OCI-LY1 (cell line): Measurements from ENCODE around the gene MACROD2.

ENCODE experiments used
- H2AFZ ChIP-seq: fragments of 200-600 bp; sonication (generic), shearing (Covaris generic); 2 replicates; pipeline ENCODE4 v1.6.0; 2014; ENCODE audit warnings: antibody characterized with exemption, mild to moderate bottlenecking, low read length
- H3F3A ChIP-seq: fragments of 200-600 bp; sonication (generic), shearing (Covaris generic); 2 replicates; pipeline ENCODE4 v1.6.0; 2014; ENCODE audit warnings: mild to moderate bottlenecking, antibody characterized with exemption, low read length, moderate library complexity; ENCODE audit not compliant: insufficient read depth
- H3K27ac ChIP-seq: fragments of 200-600 bp; sonication (generic); 2 replicates; pipeline ENCODE4 v1.5.1; 2014; ENCODE audit warnings: low read length, mixed run types, mild to moderate bottlenecking, low read depth; ENCODE audit not compliant: poor library complexity, severe bottlenecking
- H3K27me3 ChIP-seq: fragments of 200-600 bp; sonication (generic); 2 replicates; pipeline ENCODE4 v1.6.0; 2014; ENCODE audit warnings: antibody characterized with exemption, mild to moderate bottlenecking, low read length, moderate library complexity; ENCODE audit not compliant: insufficient read depth
- H3K36me3 ChIP-seq: fragments of 200-600 bp; sonication (generic); 2 replicates; pipeline ENCODE4 v1.6.1; 2014; ENCODE audit warnings: mild to moderate bottlenecking, antibody characterized with exemption, low read length, moderate library complexity, mixed read lengths; ENCODE audit not compliant: insufficient read depth
- H3K4me1 ChIP-seq: fragments of 200-600 bp; sonication (generic); 2 replicates; pipeline ENCODE4 v1.5.1; 2014; ENCODE audit warnings: mild to moderate bottlenecking, low read length, moderate library complexity; ENCODE audit not compliant: insufficient read depth, severe bottlenecking
- H3K4me2 ChIP-seq: fragments of 200-600 bp; sonication (generic), shearing (Covaris generic); 2 replicates; pipeline ENCODE4 v1.6.1; 2014; ENCODE audit warnings: low read length
- H3K4me3 ChIP-seq: fragments of 200-600 bp; sonication (generic); 2 replicates; pipeline ENCODE4 v1.5.1; 2014; ENCODE audit warnings: low read length, low read depth, mild to moderate bottlenecking, mixed read lengths; ENCODE audit not compliant: poor library complexity, severe bottlenecking
- H3K79me2 ChIP-seq: fragments of 200-600 bp; shearing (Covaris generic); 2 replicates; pipeline ENCODE4 v1.6.1; 2016; ENCODE audit warnings: mixed run types, low read length, mixed read lengths; ENCODE audit not compliant: insufficient read depth
- H3K9ac ChIP-seq: fragments of 200-600 bp; sonication (generic), shearing (Covaris generic); 2 replicates; pipeline ENCODE4 v1.6.1; 2014; ENCODE audit warnings: mild to moderate bottlenecking, low read length, mixed read lengths
- H3K9me2 ChIP-seq: fragments of 200-600 bp; sonication (generic), shearing (Covaris generic); 2 replicates; pipeline ENCODE4 v1.6.1; 2014; ENCODE audit warnings: low read depth, mild to moderate bottlenecking, low read length, mixed read lengths
- H3K9me3 ChIP-seq: fragments of 200-600 bp; shearing (Covaris generic); 2 replicates; pipeline ENCODE4 v1.6.1; 2014; ENCODE audit warnings: low read length, mixed read lengths
- H4K20me1 ChIP-seq: fragments of 200-600 bp; sonication (generic), shearing (Covaris generic); 2 replicates; pipeline ENCODE4 v1.6.0; 2016; ENCODE audit warnings: mild to moderate bottlenecking, low read length; ENCODE audit not compliant: insufficient read depth
- CTCF ChIP-seq: fragments of 200-600 bp; sonication (generic), shearing (Covaris generic); IDR thresholded peaks from 2 replicates; pipeline ENCODE4 v1.5.1; 2017; ENCODE audit warnings: mild to moderate bottlenecking, antibody characterized with exemption, low read length, moderate library complexity, mixed read lengths
- EZH2 ChIP-seq: fragments of 200-600 bp; sonication (generic), shearing (Covaris generic); IDR thresholded peaks from 2 replicates; pipeline ENCODE4 v1.8.0; 2017; ENCODE audit warnings: borderline replicate concordance, mixed run types, mild to moderate bottlenecking, antibody characterized with exemption, low read length, moderate library complexity, mixed read lengths

MACROD2 gene

GRCh38 chr20:14878676-14879019, 883.3 kb downstream of the MACROD2 start:
- Histone ChIP-seq H4K20me1 (no peaks in the 10 kb centered on the region), H3K9ac (no peak overlapping the region), H3K9me2 (no peaks in the 10 kb centered on the region), H3K27me3 (no peaks in the 10 kb centered on the region), H3K79me2 (no peaks in the 10 kb centered on the region), H3K36me3 (no peaks in the 10 kb centered on the region), H2AFZ (no peak overlapping the region), H3K9me3 (no peaks in the 10 kb centered on the region), H3K4me3 (no peak overlapping the region), H3K27ac (no peak overlapping the region), H3F3A (no peaks in the 10 kb centered on the region), H3K4me1 (no peaks in the 10 kb centered on the region), H3K4me2 (no peak overlapping the region)
- TF ChIP-seq CTCF: no peak
- TF ChIP-seq EZH2: no peak

- Histone ChIP-seq H3K36me3 (no peaks in the 10 kb centered on the region), H3K27ac (no peak overlapping the region), H3K79me2 (no peaks in the 10 kb centered on the region), H3K4me2 (no peak overlapping the region), H3K9me3 (no peaks in the 10 kb centered on the region), H3K9me2 (no peaks in the 10 kb centered on the region), H3K4me3 (no peak overlapping the region), H3F3A (no peaks in the 10 kb centered on the region), H3K27me3 (no peaks in the 10 kb centered on the region), H3K4me1 (no peaks in the 10 kb centered on the region), H2AFZ (no peak overlapping the region), H3K9ac (no peak overlapping the region), H4K20me1 (no peaks in the 10 kb centered on the region)
- no peak for TF ChIP-seq EZH2
- no peak for TF ChIP-seq CTCF
Measured at GRCh38 chr20:14879020-14879697, 883.8 kb downstream of the MACROD2 start.

- H4K20me1 ChIP-seq: no peaks in the 10 kb centered on the region
- H3K36me3 ChIP-seq: no peaks in the 10 kb centered on the region
- H3K79me2 ChIP-seq: no peaks in the 10 kb centered on the region
- no peaks in the 10 kb centered on the region for H3K9me3 ChIP-seq
- TF ChIP-seq CTCF (no peak), EZH2 (no peak)
- no peaks in the 10 kb centered on the region for H3K9me2 ChIP-seq
- no peak overlapping the region for H3K27ac ChIP-seq
- H3K9ac ChIP-seq: no peak overlapping the region
- H3K4me2 ChIP-seq: no peak overlapping the region
- H3K27me3 ChIP-seq: no peaks in the 10 kb centered on the region
- H3K4me1 ChIP-seq: no peaks in the 10 kb centered on the region
- H3F3A ChIP-seq: no peaks in the 10 kb centered on the region
- no peak overlapping the region for H3K4me3 ChIP-seq
- H2AFZ ChIP-seq: no peak overlapping the region
Measured at GRCh38 chr20:14879839-14880238, 884.5 kb downstream of the MACROD2 start.
